HG02981 (cell line): ENCODE results near the gene PLET1.

Experiments used
- ATAC-seq: cut with Tn5 transposase; IDR thresholded peaks from one replicate; pipeline ENCODE4 v1.9.1; 2021; ENCODE audit warnings: mild to moderate bottlenecking, moderate library complexity; ENCODE audit not compliant: unreplicated experiment

The PLET1 gene

DNA sequence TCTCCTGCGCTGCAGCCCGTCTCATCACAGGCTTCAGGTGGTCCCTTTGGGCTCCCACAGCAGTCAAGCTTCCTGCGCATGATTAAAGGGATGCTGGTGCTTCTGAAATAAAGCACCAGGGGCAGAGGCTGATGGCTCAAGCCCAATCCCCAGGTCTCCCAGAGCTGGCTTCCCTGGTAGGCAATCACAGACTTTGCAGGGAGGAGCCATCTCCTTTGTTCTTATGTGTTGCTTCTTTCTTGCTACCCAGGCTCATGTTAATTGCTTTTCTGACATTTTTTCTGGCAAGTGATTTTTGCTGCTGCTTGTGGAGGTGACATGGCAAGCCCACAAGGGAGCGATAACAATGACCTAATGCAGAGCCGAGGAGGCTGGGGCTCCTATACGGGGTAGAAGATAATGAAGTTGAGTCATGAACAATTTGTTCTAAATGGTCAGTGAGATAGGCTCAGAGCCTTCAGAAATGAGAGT is 25.2 kb upstream of the PLET1 start:
- no peak for ATAC-seq

DNA sequence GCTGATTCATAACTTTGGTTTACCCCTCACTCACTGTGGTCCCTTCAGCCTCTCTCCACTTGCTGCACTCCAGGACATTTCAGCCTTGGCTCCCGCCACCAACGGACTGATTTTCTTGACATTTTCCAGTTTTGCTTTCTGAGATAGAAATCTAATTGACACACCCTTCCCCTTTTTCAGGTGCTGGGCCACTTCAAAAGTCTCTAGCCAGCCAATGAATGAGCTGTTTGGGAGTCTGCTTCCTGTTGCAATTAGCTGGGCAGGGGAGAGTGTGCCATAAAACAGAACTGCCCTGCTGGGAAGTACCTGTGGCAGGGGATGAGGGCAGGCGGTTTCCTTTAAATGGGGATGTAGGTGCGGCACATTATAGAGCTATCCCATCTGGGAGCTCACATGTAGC is 21.1 kb upstream of the PLET1 start:
- no peak for ATAC-seq

GRCh38 chr11:112280268-112281126 is 19.8 kb upstream of the PLET1 start:
- peak; percentile 82 for ATAC-seq

- ATAC-seq, result peak; percentile 51
Observed at GRCh38 chr11:112279901-112280267, 19.2 kb upstream of the PLET1 start.

DNA sequence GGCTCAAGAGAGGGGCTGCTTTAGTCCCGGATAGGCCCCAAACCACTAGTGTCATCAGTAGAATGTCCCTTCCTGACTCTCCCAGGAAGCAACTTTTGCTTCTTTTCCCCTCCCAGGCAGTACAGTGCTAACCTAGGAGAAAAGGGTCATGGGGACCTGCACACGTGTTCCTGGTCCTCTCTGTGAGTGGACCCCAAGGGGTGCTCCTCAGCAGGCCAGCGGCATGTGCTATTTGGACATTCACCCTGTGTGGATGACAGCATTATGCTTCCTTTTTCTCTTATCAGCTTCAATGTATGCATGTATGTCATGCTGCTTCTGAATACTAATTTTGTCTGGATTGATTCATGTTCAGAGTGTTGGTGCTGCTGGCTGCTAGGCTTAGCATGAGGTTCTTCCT is 18.1 kb upstream of the PLET1 start:
- ATAC-seq, result no peak

DNA sequence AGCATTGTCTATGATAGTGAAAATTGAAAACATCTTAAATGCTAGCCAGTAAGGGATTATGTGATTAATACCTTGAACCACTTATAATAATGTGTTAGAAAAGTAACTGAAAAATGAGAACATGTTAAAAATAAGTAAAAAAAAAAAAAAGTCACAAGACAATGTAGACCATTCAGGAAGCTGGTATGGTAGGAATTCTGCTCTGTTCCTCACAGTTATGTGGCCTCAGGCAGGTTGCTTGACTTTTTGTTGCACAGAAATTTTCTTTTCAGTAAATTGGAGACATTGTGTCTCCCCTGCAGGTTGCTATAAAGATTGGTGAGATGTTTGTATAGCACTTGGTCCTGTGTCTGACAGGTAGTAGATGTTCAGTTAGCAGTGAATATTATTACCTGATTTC is 17.3 kb upstream of the PLET1 start:
- no peak for ATAC-seq

GRCh38 chr11:112277029-112277428 is 16.4 kb upstream of the PLET1 start:
- ATAC-seq, result no peak

- ATAC-seq, result no peak
Observed at GRCh38 chr11:112274007-112274783, 13.5 kb upstream of the PLET1 start.

DNA sequence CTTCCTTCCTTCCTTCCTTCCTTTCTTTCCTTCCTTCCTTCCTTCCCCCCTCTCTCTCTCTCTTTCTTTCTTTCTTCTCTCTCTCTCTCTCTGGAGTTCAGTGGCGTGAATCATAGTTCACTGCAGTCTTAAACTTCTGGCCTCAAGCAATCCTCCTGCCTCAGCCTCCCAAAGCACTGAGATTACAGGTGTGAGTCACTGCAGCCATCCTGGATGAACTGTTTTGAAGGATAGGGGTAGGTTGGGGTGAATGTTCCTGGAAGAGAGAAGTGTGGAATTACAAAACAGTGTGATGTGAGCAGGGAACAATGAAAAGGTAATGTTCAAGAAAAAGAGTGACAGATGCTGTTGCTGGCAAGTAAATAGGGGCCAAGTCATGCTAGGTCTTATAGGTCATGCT is 12.4 kb upstream of the PLET1 start:
- ATAC-seq, result no peak

DNA sequence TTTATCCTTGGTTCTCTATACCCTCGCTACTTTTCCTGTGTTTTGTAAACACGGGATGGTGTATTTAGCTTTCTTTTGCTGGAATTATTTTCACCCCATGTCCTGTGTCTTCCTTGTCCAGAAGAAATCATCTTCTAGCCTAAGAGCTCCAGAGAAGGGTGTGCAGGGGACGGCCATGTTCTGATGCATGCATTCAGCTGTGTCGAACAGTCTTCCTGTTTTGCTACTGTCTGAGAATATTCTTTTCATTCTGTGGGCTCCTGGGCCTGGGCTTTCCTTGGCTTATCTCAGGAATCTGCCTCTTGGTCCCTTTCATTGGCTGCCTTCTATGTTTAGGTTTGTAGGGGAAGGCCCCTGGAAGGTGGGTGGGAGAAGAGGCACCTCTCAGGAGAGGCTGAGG is 10.6 kb upstream of the PLET1 start:
- ATAC-seq, result no peak

DNA sequence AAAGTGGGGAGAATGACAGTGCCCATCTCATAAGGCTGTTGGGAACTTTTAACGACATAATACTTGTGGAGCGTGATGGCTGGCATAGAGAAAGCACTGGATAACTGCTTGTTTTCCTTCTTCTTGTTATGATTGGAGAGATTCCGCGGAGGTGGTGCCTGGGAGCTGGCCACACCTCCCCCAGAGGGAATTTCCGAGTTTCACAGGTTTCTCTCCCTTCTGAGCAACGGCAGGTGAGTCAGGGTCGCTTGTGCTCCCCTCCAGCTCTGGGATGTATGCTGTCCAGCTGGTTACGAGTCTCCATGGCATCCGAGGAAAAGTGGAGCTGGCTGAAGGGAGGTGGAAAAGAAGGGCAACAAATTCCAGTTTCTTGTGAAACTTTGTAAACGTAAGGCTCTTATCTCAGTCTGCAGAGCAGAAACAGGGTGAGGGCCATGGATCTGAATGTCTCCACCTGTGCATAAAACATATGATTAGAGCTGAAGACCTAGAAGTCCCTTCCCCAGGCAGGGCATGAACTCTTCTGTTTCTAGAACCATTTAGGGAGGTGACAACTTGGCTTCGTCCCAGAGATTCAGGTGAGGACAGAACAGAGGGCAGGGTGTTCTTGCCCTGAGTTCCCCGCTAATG is 10.0 kb upstream of the PLET1 start:
- ATAC-seq, result no peak

DNA sequence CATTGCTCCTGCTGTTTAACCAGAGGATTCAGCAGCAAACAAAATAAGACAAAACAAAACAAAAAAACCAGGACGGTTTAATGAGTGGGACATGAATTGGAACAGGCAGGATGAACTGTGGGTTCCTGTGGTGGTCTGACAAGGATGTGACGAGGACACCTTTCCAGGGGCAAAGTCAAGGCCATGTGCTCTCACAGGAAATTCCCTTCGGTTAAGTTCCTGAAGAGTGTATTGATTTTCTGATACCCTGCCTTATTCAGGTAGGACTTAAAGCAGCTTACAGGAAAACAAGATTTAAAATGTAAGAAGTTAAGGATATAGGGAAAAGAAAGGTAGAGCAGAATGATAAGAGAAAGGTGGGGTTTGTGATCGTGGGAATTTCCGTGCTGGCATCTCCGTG is 8.5 kb upstream of the PLET1 start:
- ATAC-seq, result no peak

GRCh38 chr11:112268406-112268805 is 7.7 kb upstream of the PLET1 start:
- no peak for ATAC-seq

GRCh38 chr11:112267188-112267591 is 6.5 kb upstream of the PLET1 start:
- no peak for ATAC-seq

GRCh38 chr11:112266410-112266778 is 5.7 kb upstream of the PLET1 start:
- no peak for ATAC-seq

DNA sequence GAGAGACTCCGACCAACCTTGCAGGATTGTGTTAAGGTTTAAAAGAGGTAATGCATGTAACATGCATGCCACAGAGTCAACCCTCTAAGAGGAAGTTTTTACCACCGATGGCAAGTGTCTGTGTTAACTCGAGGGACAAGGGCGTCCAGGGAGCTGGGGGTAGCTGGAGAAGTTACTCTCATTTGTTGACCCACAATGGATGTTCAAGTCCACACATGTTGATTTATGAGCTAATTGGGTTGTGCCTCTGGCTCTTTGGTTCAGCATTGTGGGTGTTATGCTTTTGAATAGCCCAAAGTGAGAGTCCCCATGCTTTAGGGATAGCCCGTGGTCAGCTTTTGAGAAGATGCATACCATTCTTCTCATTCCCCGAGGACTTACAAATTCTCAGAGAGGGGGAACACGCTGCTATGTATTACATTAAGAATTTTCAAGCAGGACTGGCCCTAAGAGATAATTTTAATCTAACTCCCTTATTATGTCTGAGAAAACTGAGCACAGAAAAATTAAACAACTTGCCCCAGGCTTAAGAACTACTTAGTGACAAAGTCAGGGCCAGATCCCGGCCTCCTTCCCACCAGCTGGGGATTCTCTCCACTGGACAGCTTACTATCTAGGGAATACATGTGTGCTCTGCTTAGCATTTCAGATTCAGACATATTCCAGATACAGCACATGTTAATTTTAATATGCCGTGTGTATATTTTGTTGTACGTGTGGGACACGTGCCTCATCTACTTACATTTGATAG is 5.2 kb upstream of the PLET1 start:
- ATAC-seq, result no peak

- ATAC-seq, result no peak
Observed at GRCh38 chr11:112255067-112255720, 5.5 kb downstream of the PLET1 start.

- no peak for ATAC-seq
Observed at GRCh38 chr11:112253605-112254242, 6.9 kb downstream of the PLET1 start.

DNA sequence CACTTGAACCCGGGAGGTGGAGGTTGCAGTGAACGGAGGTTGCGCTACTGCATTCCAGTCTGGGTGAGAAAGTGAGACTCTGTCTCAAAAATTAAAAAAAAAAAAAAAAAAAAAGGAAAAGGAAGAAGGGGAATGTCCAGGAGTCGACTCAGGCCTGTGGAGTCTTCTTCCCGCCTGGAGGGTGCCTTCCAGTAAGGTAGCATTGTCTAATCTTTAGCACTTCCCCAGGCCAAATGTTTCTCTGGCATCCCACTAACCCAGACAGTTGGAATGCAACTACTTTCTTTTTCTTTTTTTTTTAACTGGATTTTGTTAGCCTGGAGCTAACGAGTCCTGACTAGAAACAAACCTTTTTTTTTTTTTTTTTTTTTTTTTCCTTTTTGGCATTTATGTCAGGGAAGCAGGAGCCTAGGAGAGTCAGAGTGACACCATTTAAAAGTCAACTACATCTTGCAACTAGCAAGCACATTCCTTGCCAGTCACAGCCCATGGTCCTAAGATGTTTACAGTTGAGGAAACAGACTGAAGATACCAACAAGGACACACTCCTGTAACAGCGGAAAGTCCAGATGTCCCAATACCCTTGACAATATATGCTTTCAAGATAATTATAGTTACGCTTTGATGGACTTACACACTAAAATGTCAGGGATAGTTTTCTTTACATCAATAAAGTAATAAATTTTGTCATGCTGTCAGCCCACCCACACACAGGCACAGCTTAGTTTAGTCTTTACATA is 10.6 kb downstream of the PLET1 start:
- no peak for ATAC-seq
